Kidney (tissue), 14 donors: ENCODE measurements around the gene TP53I11. TPM values are rescaled to one million over a fixed set of nuclear protein-coding genes. Genes with fewer than 3 reads are reported as not detected.

ENCODE experiments used
- DNase-seq, 5 donors: peaks; one replicate each; pipeline ENCODE4 v3.0.0-alpha.2; 2013 to 2020
- FAIRE-seq: peaks from 2 replicates; lab custom pipeline; 2012; peaks lifted over from hg19 to GRCh38; lab: Jason Lieb, UNC
- H3K27ac ChIP-seq, 2 donors: one replicate each; pipeline ENCODE4 v1.7.0; 2013; ENCODE audit warnings: low read depth in 2 of 2, low read length in 2 of 2, inconsistent platforms in 1 of 2
- H3K27me3 ChIP-seq: one replicate; pipeline ENCODE4 v1.7.1; 2013; ENCODE audit warnings: low read length, inconsistent platforms; ENCODE audit not compliant: control insufficient read depth, insufficient read depth
- H3K36me3 ChIP-seq, 3 donors: one replicate each; pipeline versions ENCODE4 v1.7.0 to v1.7.1; 2013; ENCODE audit warnings: low read length in 3 of 3, control low read depth in 1 of 3, inconsistent platforms in 1 of 3; ENCODE audit not compliant: insufficient read depth in 3 of 3, control insufficient read depth in 2 of 3
- H3K4me1 ChIP-seq, 3 donors: one replicate each; pipeline versions ENCODE4 v1.7.0 to v1.7.1; 2013; ENCODE audit warnings: low read length in 3 of 3, inconsistent platforms in 1 of 3, low read depth in 1 of 3; ENCODE audit not compliant: control insufficient read depth in 2 of 3, insufficient read depth in 2 of 3
- H3K4me3 ChIP-seq, 3 donors: one replicate each; pipeline versions ENCODE4 v1.7.0 to v1.8.1; 2013; ENCODE audit warnings: low read length in 3 of 3, control low read depth in 1 of 3, inconsistent platforms in 1 of 3
- H3K9ac ChIP-seq, 3 donors: one replicate each; pipeline versions ENCODE4 v1.7.0 to v1.7.1; 2013; ENCODE audit warnings: low read length in 3 of 3, control low read depth in 1 of 3, inconsistent platforms in 1 of 3
- H3K9me3 ChIP-seq, 3 donors: one replicate each; pipeline versions ENCODE4 v1.7.0 to v1.7.1; 2013; ENCODE audit warnings: low read length in 3 of 3, control low read depth in 1 of 3, inconsistent platforms in 1 of 3; ENCODE audit not compliant: control insufficient read depth in 2 of 3, insufficient read depth in 1 of 3
- intact Hi-C: fragments of 100-400 bp; cut with DNase I; formaldehyde crosslinking; loops from one replicate; pipeline ENCODE4 v1.11.1; 2022
- polyA plus RNA-seq: library from polyadenylated mRNA; stranded (reverse); fragments of 350-450 nt; fragmentation: Illumina TruSeq; extraction: RNeasy Lipid Tissue Mini Kit (QIAGEN cat#74804); gene quantifications from one replicate; pipeline ENCODE4 v1.2.3, GENCODE V29; 2014; ENCODE audit warnings: low read depth, low replicate concordance; ENCODE audit not compliant: insufficient read depth
- total RNA-seq: library from RNA; stranded (reverse); fragmentation: NEBNext Ultra II Directional; extraction: Animal tissue kit (Norgen Biotek cat#: 25700); gene quantifications from one replicate; pipeline ENCODE4 v1.2.1, GENCODE V29; 2021
- TF ChIP-seq, protein P1 (sequence below): IDR thresholded peaks from 3 replicates; pipeline ENCODE4 v1.5.1; 2012; ENCODE audit warnings: mild to moderate bottlenecking, moderate library complexity, borderline replicate concordance; ENCODE audit not compliant: insufficient read depth; ENCODE audit errors: extremely low read depth
- donor health status: control.
- donor health status: control.
- donor health status: control.
- donor health status: control.
- donor health status: control.
- donor health status: DM: yes; HTN: yes; CAD: no.
- donor health status: Normal renal cell carcinoma (clear cell type).

Gene TP53I11
- total and polyA plus RNA-seq, 2 donors from 2014 or later, result 25.7 to 35.3 TPM

DNA sequence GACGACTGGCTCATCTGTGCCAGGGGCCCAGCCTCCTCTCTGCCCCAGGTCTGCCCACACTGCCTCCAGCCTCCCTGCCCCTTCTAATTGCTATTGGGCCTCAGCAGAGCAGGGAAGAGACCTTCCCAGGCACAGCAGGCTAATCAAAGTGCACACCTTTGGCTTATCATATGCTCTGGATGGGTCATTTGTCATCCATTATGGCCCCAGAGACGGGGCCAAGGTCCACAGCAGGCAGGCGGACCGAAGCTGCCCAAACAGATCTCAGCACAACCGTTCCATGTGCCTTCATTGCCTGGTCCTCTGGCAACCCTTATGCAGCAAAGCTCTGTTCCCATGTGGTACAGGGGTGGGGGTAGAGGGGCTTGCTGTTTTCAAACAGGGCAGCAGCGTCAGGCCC, 66.6 kb downstream of the TP53I11 start:
- no peak for FAIRE-seq
- intact Hi-C loops, result no loop called here

DNA sequence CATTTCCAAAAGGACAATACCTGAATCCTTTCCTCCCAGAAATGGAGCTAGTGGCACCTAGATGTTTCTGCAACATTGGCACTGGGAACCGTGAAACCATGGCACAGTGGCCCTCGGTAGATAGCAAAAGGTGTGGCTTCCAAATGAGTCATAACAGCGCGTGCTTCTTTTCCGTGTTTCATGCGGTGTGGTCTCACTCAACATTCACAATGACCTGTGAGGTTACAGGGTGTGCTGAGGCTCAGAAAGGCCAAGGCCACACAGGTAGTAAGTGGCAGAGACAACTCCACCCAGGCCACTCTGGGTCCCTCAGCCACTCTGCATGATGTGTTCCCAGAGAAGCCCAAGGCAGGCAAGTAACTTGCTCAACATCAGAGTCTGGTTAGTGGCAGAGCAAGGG, 67.4 kb downstream of the TP53I11 start:
- intact Hi-C loops, result no loop called here
- no peak for DNase-seq
- H3K27ac ChIP-seq, result no peak overlapping the region
- H3K9me3 ChIP-seq, result no peaks in the 10 kb centered on the region
- TF ChIP-seq, protein P1, sequence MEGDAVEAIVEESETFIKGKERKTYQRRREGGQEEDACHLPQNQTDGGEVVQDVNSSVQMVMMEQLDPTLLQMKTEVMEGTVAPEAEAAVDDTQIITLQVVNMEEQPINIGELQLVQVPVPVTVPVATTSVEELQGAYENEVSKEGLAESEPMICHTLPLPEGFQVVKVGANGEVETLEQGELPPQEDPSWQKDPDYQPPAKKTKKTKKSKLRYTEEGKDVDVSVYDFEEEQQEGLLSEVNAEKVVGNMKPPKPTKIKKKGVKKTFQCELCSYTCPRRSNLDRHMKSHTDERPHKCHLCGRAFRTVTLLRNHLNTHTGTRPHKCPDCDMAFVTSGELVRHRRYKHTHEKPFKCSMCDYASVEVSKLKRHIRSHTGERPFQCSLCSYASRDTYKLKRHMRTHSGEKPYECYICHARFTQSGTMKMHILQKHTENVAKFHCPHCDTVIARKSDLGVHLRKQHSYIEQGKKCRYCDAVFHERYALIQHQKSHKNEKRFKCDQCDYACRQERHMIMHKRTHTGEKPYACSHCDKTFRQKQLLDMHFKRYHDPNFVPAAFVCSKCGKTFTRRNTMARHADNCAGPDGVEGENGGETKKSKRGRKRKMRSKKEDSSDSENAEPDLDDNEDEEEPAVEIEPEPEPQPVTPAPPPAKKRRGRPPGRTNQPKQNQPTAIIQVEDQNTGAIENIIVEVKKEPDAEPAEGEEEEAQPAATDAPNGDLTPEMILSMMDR, result no peak
- peaks cover 0 to 4% (median 3%) of the 10 kb centered on the region in 3 donors for H3K4me1 ChIP-seq
- no peak overlapping the region for H3K4me3 ChIP-seq
- no peaks in the 10 kb centered on the region for H3K36me3 ChIP-seq
- no peak overlapping the region for H3K9ac ChIP-seq
- no peaks in the 10 kb centered on the region for H3K27me3 ChIP-seq
- FAIRE-seq, result no peak

More for the DNA sequence above, 66.6 kb downstream of the TP53I11 start:
- H3K27ac ChIP-seq, result no peak overlapping the region
- H3K9ac ChIP-seq, result no peak overlapping the region
- no peak for DNase-seq
- H3K27me3 ChIP-seq, result no peaks in the 10 kb centered on the region
- no peaks in the 10 kb centered on the region for H3K9me3 ChIP-seq
- TF ChIP-seq, protein P1, result no peak
- no peaks in the 10 kb centered on the region for H3K36me3 ChIP-seq
- peaks cover 0 to 4% (median 3%) of the 10 kb centered on the region in 3 donors for H3K4me1 ChIP-seq
- no peak overlapping the region for H3K4me3 ChIP-seq

Other genes with a start within 250 kb of the TP53I11 start
- gene TSPAN18, start 223.9 kb downstream of the TP53I11 start, total RNA-seq, result 38.1 TPM
- 13.8 TPM for gene TSPAN18, start 223.9 kb downstream of the TP53I11 start, polyA plus RNA-seq
- gene PRDM11, start 195.8 kb upstream of the TP53I11 start, total RNA-seq, result 22.5 TPM
- gene PRDM11, start 195.8 kb upstream of the TP53I11 start, polyA plus RNA-seq, result 2.9 TPM